BJ (cell line): ENCODE data around the gene TCAP. TPM values are rescaled to one million over a fixed set of nuclear protein-coding genes. Genes with fewer than 3 reads are reported as not detected.

Experiments
- CTCF ChIA-PET: fragments of 350-600 bp; formaldehyde crosslinking; extraction: SDS; loops from one replicate; lab custom pipeline; 2021; ENCODE audit warnings: antibody characterized with exemption, inconsistent platforms; lab: Yijun Ruan, JAX
- POLR2A ChIA-PET: fragments of 300-600 bp; sonication (Branson Sonifier 250); formaldehyde crosslinking; extraction: SDS; loops from one replicate; lab custom pipeline; 2021; ENCODE audit warnings: antibody characterized with exemption; lab: Charles Lee
- DNase-seq: peaks from one replicate; pipeline ENCODE4 v3.0.0-alpha.2; 2011; ENCODE audit warnings: low read depth
- H3K27me3 ChIP-seq: 2 replicates; pipeline ENCODE4 v1.6.0; 2011; ENCODE audit warnings: low read length; ENCODE audit not compliant: control insufficient read depth, insufficient read depth
- H3K36me3 ChIP-seq: 2 replicates; pipeline ENCODE4 v1.5.1; 2011; ENCODE audit warnings: low read length; ENCODE audit not compliant: control insufficient read depth, insufficient read depth
- H3K4me3 ChIP-seq: 2 replicates; pipeline ENCODE4 v1.5.1; 2011; ENCODE audit warnings: low read depth, mild to moderate bottlenecking, control low read depth, low read length
- CTCF ChIP-seq: IDR thresholded peaks from 2 replicates; pipeline ENCODE4 v1.5.1; 2011; ENCODE audit warnings: low read depth, mild to moderate bottlenecking, control low read depth, inconsistent platforms, low read length, moderate library complexity; ENCODE audit not compliant: insufficient read depth
- polyA plus RNA-seq: library from polyadenylated mRNA; depleted of rRNA; stranded (reverse); fragments of >200 nt; gene quantifications from 2 replicates; pipeline ENCODE4 v1.2.3, GENCODE V29; 2011

The TCAP gene
- polyA plus RNA-seq, 1 experiment: 0.22 TPM

GRCh38 chr17:39684369-39685192 lies 19.4 kb downstream of the TCAP start:
- CTCF ChIA-PET: no interaction called here
- POLR2A ChIA-PET: no interaction called here
- H3K4me3 ChIP-seq: no peak overlapping the region
- H3K27me3 ChIP-seq: no peaks in the 10 kb centered on the region
- TF ChIP-seq CTCF: no peak
- peaks cover 4% of the 10 kb centered on the region; the same call in 1 of the 2 replicates for H3K36me3 ChIP-seq
- no peak for DNase-seq

- no peak for DNase-seq
- Histone ChIP-seq H3K27me3 (no peaks in the 10 kb centered on the region), H3K4me3 (peak overlapping the region; percentile 72), H3K36me3 (peaks cover 3% of the 10 kb centered on the region; the same call in 1 of the 2 replicates)
- POLR2A ChIA-PET: interaction anchor here (1.2 kb wide), 1 partner anchor 13 kb away, joined by 16 read pairs; the partner anchor contains the start of gene ERBB2
- CTCF ChIA-PET: interaction anchor here (1.0 to 1.9 kb wide), 5 partner anchors 8 to 65 kb away, joined by 3 to 8 read pairs (median 3); no protein-coding TSS in a partner anchor
- TF ChIP-seq CTCF: no peak
Measured at GRCh38 chr17:39687101-39687545, 22.0 kb downstream of the TCAP start.

- TF ChIP-seq CTCF: no peak
- peak; percentile 67 for DNase-seq
- CTCF ChIA-PET: interaction anchor here (0.6 to 1.9 kb wide), 12 partner anchors 9 to 66 kb away, joined by 3 to 9 read pairs (median 4); partner anchors contain the start of genes ERBB2 and PNMT
- Histone ChIP-seq H3K36me3 (peaks cover 3% of the 10 kb centered on the region; the same call in 1 of the 2 replicates), H3K4me3 (peak within 1 kb of the TSS; percentile 72), H3K27me3 (no peaks in the 10 kb centered on the region)
- POLR2A ChIA-PET: interaction anchor here (0.6 to 1.2 kb wide), 2 partner anchors 10 to 12 kb away, joined by 4 to 16 read pairs; partner anchors contain the start of gene ERBB2
Measured at GRCh38 chr17:39687546-39688474, 22.7 kb downstream of the TCAP start, which contains the start of gene PGAP3. Gene PGAP3 (minus strand): TSS chr17:39688057. CDS start chr17:39688014, 43 bp downstream.

- no peak for TF ChIP-seq CTCF
- no peak for DNase-seq
- POLR2A ChIA-PET: interaction anchor here (1.2 kb wide), 1 partner anchor 11 kb away, joined by 16 read pairs; the partner anchor contains the start of gene ERBB2
- H3K4me3 ChIP-seq: peak overlapping the region; percentile 72
- peaks cover 3% of the 10 kb centered on the region; the same call in 1 of the 2 replicates for H3K36me3 ChIP-seq
- no peaks in the 10 kb centered on the region for H3K27me3 ChIP-seq
- CTCF ChIA-PET: interaction anchor here (0.6 to 1.9 kb wide), 9 partner anchors 11 to 67 kb away, joined by 3 to 10 read pairs (median 4); partner anchors contain the start of genes ERBB2 and PNMT
Measured at GRCh38 chr17:39688475-39688835, 23.3 kb downstream of the TCAP start.
